SK-N-MC (cell line): ENCODE results near the gene FUCA1.

ENCODE experiments used
- DNase-seq: peaks from one replicate; pipeline ENCODE4 v3.0.0-alpha.2; 2011; ENCODE audit warnings: low read depth, low spot score
- H3K27ac ChIP-seq: fragments of 200-600 bp; sonication (generic); 2 replicates; pipeline ENCODE4 v1.5.1; 2016; ENCODE audit warnings: mixed run types
- H3K36me3 ChIP-seq: fragments of 200-600 bp; sonication (generic); 2 replicates; pipeline ENCODE4 v1.6.1; 2017; ENCODE audit warnings: antibody characterized with exemption, low read length, mixed read lengths; ENCODE audit not compliant: insufficient read depth
- H3K4me3 ChIP-seq: fragments of 200-600 bp; sonication (generic); 2 replicates; pipeline ENCODE4 v1.5.1; 2016
- H3K9ac ChIP-seq: fragments of 200-600 bp; sonication (generic); 2 replicates; pipeline ENCODE4 v1.8.0; 2017; ENCODE audit warnings: mixed run types, mixed read lengths; ENCODE audit not compliant: insufficient read length
- H3K9me3 ChIP-seq: fragments of 200-600 bp; sonication (generic); 2 replicates; pipeline ENCODE4 v1.6.1; 2017; ENCODE audit warnings: low read depth, mild to moderate bottlenecking, antibody characterized with exemption, low read length, moderate library complexity, mixed read lengths
- EZH2 ChIP-seq: fragments of 200-600 bp; sonication (generic); IDR thresholded peaks from one replicate; pipeline ENCODE4 v1.6.1; 2017; ENCODE audit warnings: antibody characterized with exemption
- FOXP2 ChIP-seq: optimal IDR thresholded peaks from 2 replicates; pipeline ENCODE3; 2011; ENCODE audit warnings: mild to moderate bottlenecking, moderate library complexity; ENCODE audit not compliant: insufficient read depth; ENCODE audit errors: extremely low read length, control extremely low read depth
- POLR2AphosphoS5 ChIP-seq: IDR thresholded peaks from 2 replicates; pipeline ENCODE4 v1.6.1; 2012; ENCODE audit warnings: mild to moderate bottlenecking, low read depth, low read length, borderline replicate concordance

The FUCA1 gene

DNA sequence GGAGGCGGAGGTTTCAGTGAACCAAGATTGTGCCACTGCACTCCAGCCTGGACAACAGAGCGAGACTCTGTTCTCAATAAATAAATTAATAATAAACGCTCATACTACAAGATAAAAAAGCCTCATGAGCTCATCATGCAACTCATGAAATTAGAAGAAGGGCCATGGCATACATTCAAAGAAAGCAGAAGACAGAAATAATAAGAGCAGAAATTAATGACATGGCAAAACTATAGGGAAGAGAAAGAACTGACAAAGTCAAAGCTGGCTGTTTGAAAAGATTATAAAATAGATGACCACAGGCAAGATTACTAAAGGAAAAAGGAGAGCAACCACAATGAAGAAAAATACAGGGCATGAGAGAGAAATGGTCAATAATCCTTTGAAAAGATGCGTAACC, 14.7 kb upstream of the FUCA1 start:
- Histone ChIP-seq H3K9me3 (peaks cover 6% of the 10 kb centered on the region; the same call in 1 of the 2 replicates), H3K27ac (no peak overlapping the region), H3K4me3 (no peak overlapping the region), H3K36me3 (no peaks in the 10 kb centered on the region), H3K9ac (no peak overlapping the region)
- no peak for TF ChIP-seq EZH2
- DNase-seq, result no peak

DNA sequence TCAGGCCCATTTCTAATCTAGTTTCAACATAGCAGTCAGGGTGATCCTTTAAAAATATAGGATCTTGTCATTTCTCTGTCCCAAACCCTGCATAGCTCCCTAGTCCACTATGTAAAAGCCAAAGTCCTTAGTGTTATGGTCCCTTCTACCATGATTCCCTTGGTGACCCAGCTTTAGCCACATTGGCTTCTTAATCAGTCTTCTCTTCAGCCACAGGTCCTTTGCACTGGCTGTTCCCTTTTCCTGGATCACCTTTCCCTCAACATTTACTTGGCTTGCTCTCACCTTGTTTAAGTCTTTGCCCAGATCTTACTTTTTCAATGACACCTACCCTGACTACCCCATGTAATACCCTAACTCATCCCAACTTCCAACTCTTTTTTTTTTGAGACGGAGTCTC, 11.7 kb upstream of the FUCA1 start:
- Histone ChIP-seq H3K9me3 (peaks cover 6% of the 10 kb centered on the region; the same call in 1 of the 2 replicates), H3K4me3 (no peak overlapping the region), H3K27ac (no peak overlapping the region), H3K9ac (no peak overlapping the region), H3K36me3 (no peaks in the 10 kb centered on the region)
- no peak for TF ChIP-seq POLR2AphosphoS5
- DNase-seq, result no peak

DNA sequence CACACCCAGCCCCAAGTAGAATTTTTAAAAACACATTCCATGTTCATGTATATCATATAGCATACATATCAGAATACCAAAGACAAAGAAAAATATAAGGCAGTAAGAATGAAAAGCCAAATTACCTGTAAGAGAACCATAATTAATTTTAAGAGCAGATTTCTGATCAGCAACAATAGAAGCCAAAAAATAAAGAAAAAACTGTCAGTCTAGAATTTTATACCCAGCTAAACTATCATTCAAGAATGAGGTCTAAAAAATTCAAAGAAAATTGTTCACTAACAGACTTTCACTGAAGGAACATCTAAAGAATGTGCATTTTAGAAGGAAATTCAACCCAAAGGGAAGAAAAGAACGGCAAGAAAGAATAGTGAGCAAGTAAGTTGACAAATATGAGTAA, 10.6 kb upstream of the FUCA1 start:
- no peak for TF ChIP-seq POLR2AphosphoS5
- TF ChIP-seq EZH2, result no peak
- no peak for TF ChIP-seq FOXP2
- Histone ChIP-seq H3K27ac (no peak overlapping the region), H3K9me3 (peaks cover 6% of the 10 kb centered on the region; the same call in 1 of the 2 replicates), H3K4me3 (no peak overlapping the region), H3K36me3 (no peaks in the 10 kb centered on the region), H3K9ac (no peak overlapping the region)
- DNase-seq, result no peak

DNA sequence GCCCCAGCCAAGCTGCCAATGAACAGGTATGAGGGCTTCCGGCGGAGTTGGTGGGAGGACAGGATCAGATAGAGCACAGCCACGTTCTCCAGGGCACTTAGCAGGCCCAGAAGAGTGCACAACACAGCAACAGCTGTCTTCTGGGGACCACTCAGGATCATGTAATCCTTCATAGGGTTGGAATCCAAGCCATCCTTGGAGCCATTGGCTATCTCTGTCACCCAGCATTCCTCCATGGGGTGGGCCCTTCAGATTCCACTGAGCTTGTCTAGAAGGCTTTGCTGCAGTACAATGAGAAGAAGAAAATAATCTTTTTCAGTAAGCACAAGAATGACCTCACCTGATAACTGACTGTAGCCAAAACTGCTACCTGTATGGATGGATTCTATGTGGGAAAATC, 7.3 kb upstream of the FUCA1 start:
- peaks cover 6% of the 10 kb centered on the region; the same call in 1 of the 2 replicates for H3K9me3 ChIP-seq
- no peak overlapping the region for H3K4me3 ChIP-seq
- no peaks in the 10 kb centered on the region for H3K36me3 ChIP-seq
- no peak overlapping the region for H3K9ac ChIP-seq
- DNase-seq, result no peak
- H3K27ac ChIP-seq, result no peak overlapping the region
- TF ChIP-seq EZH2 (no peak), POLR2AphosphoS5 (no peak), FOXP2 (no peak)

DNA sequence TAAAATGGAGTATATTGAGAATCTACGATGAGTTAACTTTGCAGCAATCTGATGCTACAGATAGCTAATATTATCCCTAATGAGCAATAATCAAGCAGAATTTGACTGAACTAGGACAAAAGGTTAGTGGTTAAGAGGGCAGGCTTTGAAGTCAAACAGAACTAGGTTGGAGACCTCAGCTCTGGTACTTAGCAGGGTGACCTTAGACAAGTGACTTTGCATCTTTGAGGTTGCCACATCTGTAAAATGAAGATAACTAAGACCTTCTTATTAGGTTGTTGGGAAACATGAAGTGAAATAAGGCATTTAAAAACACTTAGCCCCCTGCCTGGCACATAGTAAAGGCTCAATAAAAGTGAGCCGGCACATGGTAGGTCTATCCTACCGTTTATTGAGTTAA, 4.3 kb upstream of the FUCA1 start:
- Histone ChIP-seq H3K36me3 (no peaks in the 10 kb centered on the region), H3K4me3 (no peak overlapping the region), H3K27ac (no peak overlapping the region), H3K9ac (no peak overlapping the region), H3K9me3 (no peaks in the 10 kb centered on the region)
- TF ChIP-seq EZH2, result no peak
- no peak for TF ChIP-seq POLR2AphosphoS5
- no peak for TF ChIP-seq FOXP2
- DNase-seq, result no peak

DNA sequence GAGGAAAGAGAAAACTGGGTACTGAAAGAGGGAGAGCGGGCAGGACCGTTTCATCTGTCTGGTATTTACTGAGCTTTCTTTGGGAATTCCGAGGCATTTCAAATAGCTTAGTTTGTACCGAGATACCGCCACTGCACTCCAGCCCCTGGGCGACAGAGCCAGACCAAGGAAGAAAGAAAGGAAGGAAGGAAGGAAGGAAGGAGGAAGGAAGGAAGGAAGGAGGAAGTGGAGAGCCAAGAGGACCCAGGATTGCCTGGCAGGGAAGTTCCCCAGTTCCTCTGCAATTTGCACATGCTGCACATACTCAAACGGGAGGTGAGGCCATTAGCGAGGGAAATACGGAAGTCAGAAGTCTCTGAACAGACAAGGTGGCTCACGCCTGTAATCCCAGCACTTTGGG, 961 bp upstream of the FUCA1 start:
- peak; percentile 53 for DNase-seq
- Histone ChIP-seq H3K9ac (peak overlapping the region; percentile 74), H3K27ac (peak overlapping the region; percentile 95), H3K36me3 (peaks cover 15% of the 10 kb centered on the region), H3K4me3 (peak overlapping the region; percentile 87), H3K9me3 (no peaks in the 10 kb centered on the region)
- TF ChIP-seq EZH2 (no peak), FOXP2 (no peak), POLR2AphosphoS5 (no peak; the same call in 1 of the 2 replicates)

DNA sequence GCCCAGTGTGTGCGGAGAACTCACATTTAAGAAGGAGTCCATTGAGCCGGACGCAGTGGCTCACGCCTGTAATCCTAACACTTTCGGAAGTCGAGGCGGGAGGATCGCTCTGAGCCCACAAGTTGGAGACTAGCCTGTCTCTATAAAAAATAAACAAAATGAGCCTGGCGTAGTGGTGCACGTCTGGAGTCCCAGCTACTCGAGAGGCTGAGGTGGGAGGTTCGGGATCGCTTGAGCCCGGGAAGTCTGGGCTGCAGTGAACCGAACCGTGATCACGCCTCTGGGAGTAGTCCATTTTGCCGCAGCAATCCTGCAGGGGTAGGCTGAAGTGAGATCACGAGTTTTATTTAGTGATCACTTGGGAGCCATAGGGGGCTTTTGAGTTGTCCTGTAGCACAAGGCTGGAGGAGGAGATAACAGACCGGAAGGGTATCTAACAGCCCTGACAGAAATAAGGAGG, 497 bp upstream of the FUCA1 start:
- H3K4me3 ChIP-seq, result peak overlapping the region; percentile 87
- H3K36me3 ChIP-seq, result peaks cover 18% of the 10 kb centered on the region
- H3K27ac ChIP-seq, result peak overlapping the region; percentile 95
- no peaks in the 10 kb centered on the region for H3K9me3 ChIP-seq
- TF ChIP-seq FOXP2 (no peak), EZH2 (no peak), POLR2AphosphoS5 (no peak)
- peak overlapping the region; percentile 74 for H3K9ac ChIP-seq
- DNase-seq, result no peak

DNA sequence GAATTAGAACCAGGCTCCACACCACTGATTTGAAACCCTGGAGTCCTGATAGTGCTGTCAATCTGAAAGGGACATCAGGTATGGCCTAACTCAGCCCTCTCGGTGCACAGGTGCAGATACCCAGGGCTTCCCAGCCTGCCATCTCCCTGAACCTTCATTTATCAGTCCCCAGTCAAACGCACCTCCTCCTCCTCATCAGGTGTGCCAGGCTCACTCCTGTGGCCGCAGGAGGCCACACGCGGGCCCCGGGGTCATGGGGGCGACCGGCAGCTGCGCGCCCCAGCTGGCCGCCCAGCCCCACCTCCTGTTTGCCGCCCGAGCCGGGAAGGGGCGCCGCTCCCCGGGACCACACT, 572 bp downstream of the FUCA1 start:
- Histone ChIP-seq H3K9me3 (no peaks in the 10 kb centered on the region), H3K4me3 (peak overlapping the region; percentile 87), H3K27ac (no peak overlapping the region), H3K9ac (peak overlapping the region; percentile 76), H3K36me3 (peaks cover 29% of the 10 kb centered on the region)
- no peak for DNase-seq
- TF ChIP-seq POLR2AphosphoS5 (no peak), EZH2 (no peak), FOXP2 (no peak)

DNA sequence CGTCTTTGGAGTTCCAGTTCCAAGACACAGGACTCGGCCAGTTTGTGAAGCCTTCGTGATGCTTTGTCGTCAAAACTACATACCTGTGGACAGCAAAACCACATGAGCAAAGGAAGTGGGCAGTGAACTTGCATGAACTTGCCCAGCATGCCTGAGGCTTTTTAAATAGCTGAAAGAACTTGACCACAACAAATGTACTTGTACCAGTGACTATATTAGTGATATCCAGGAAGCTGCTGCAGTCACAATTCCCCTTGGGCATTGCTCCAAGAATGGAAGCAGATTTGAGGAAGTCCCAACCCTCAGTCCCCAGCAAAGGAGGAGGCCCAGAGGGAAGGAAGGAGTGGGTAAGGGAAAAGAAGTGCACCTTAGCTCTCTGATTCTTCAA, 2.6 kb downstream of the FUCA1 start:
- Histone ChIP-seq H3K27ac (no peak overlapping the region), H3K9me3 (no peaks in the 10 kb centered on the region), H3K4me3 (peak overlapping the region; percentile 87; the same call in 1 of the 2 replicates), H3K9ac (no peak overlapping the region), H3K36me3 (peaks cover 43% of the 10 kb centered on the region)
- no peak for TF ChIP-seq POLR2AphosphoS5
- no peak for TF ChIP-seq EZH2
- TF ChIP-seq FOXP2, result no peak
- DNase-seq, result no peak
